ENCODE data around the gene FBXO42. TPM values are rescaled to one million over a fixed set of nuclear protein-coding genes. Genes with fewer than 3 reads are reported as not detected.
A peak's percentile ranks its signal among the peaks of the same experiment; 100 is the strongest.

Gene FBXO42
- total RNA-seq, 4 donors from 2014 or later: 22.0 to 52.6 (median 35.3) TPM

GRCh38 chr1:16212251-16212961 is 139.9 kb downstream of the FBXO42 start, which contains the start of gene ARHGEF19:
Gene ARHGEF19 (minus strand): TSS chr1:16212652. CDS start chr1:16209054, 3,598 bp downstream.
- Histone ChIP-seq H3K36me3 (no peaks in the 10 kb centered on the region), H3K9me3 (no peaks in the 10 kb centered on the region), H3K4me1 (peaks cover 6 to 23% (median 19%) of the 10 kb centered on the region in 4 donors), H3K27me3 (peaks cover 0 to 5% (median 0%) of the 10 kb centered on the region in 4 donors), H3K4me3 (no peak within 1 kb of the TSS), H3K27ac (replicated peaks in 1 of 4) (no peak within 1 kb of the TSS)
- no peak for DNase-seq (ENCODE audit: extremely low spot score)
- TF ChIP-seq EP300 (IDR thresholded peaks at IDR 0.05): no peak
- no peak for TF ChIP-seq CTCF (IDR thresholded peaks at IDR 0.05)
- no peak for TF ChIP-seq POLR2AphosphoS5 (IDR thresholded peaks at IDR 0.05)
- TF ChIP-seq POLR2A (IDR thresholded peaks at IDR 0.05; ENCODE audit: low read depth): no peak
- 18% methylated on average over 6 of the region's 14 CpGs for WGBS
- intact Hi-C loops (cut with DNase I): no loop called here

- no peak overlapping the region for H3K27ac ChIP-seq (replicated peaks in 1 of 4)
- H3K9me3 ChIP-seq: no peaks in the 10 kb centered on the region
- whole genome bisulfite sequencing: 97% methylated on average over 6 of the region's 6 CpGs
- H3K4me1 ChIP-seq: peaks cover 8 to 23% (median 19%) of the 10 kb centered on the region in 4 donors
- TF ChIP-seq POLR2A (IDR thresholded peaks at IDR 0.05; ENCODE audit: low read depth) (no peak), EP300 (IDR thresholded peaks at IDR 0.05) (no peak), POLR2AphosphoS5 (IDR thresholded peaks at IDR 0.05) (no peak), CTCF (IDR thresholded peaks at IDR 0.05) (no peak)
- peaks cover 0 to 5% (median 0%) of the 10 kb centered on the region in 4 donors for H3K27me3 ChIP-seq
- no peak for DNase-seq (ENCODE audit: extremely low spot score)
- no peaks in the 10 kb centered on the region for H3K36me3 ChIP-seq
- intact Hi-C loops (cut with DNase I): no loop called here
- H3K4me3 ChIP-seq: no peak overlapping the region
Observed at GRCh38 chr1:16211824-16212223, 140.5 kb downstream of the FBXO42 start.

GRCh38 chr1:16210581-16210980 is 141.7 kb downstream of the FBXO42 start:
- H3K36me3 ChIP-seq: no peaks in the 10 kb centered on the region
- intact Hi-C loops (cut with DNase I): no loop called here
- TF ChIP-seq EP300 (IDR thresholded peaks at IDR 0.05): no peak
- no peak for TF ChIP-seq CTCF (IDR thresholded peaks at IDR 0.05)
- TF ChIP-seq POLR2AphosphoS5 (IDR thresholded peaks at IDR 0.05): no peak
- no peak for TF ChIP-seq POLR2A (IDR thresholded peaks at IDR 0.05; ENCODE audit: low read depth)
- H3K9me3 ChIP-seq: no peaks in the 10 kb centered on the region
- no peak overlapping the region for H3K4me3 ChIP-seq
- WGBS: 92% methylated on average over 4 of the region's 4 CpGs
- DNase-seq (ENCODE audit: extremely low spot score): no peak
- H3K27me3 ChIP-seq: no peaks in the 10 kb centered on the region
- peaks cover 10 to 22% (median 17%) of the 10 kb centered on the region in 4 donors for H3K4me1 ChIP-seq
- no peak overlapping the region for H3K27ac ChIP-seq (replicated peaks in 1 of 4)

- intact Hi-C loops (cut with DNase I): loop anchor here (5.0 kb wide), 2 partner anchors 37 to 152 kb away; no protein-coding TSS in a partner anchor
- 94% methylated on average over 3 of the region's 11 CpGs for WGBS
- DNase-seq (ENCODE audit: extremely low spot score): no peak
- Histone ChIP-seq H3K9me3 (no peaks in the 10 kb centered on the region), H3K27me3 (no peaks in the 10 kb centered on the region), H3K27ac (replicated peaks in 1 of 4) (no peak overlapping the region), H3K36me3 (no peaks in the 10 kb centered on the region), H3K4me1 (peaks cover 10 to 27% (median 23%) of the 10 kb centered on the region in 4 donors), H3K4me3 (peak overlapping the region in 1 of 4 donors; percentile 18)
- TF ChIP-seq POLR2A (IDR thresholded peaks at IDR 0.05; ENCODE audit: low read depth) (no peak), POLR2AphosphoS5 (IDR thresholded peaks at IDR 0.05) (no peak), CTCF (IDR thresholded peaks at IDR 0.05) (no peak), EP300 (IDR thresholded peaks at IDR 0.05) (no peak)
Observed at GRCh38 chr1:16209847-16210407, 142.4 kb downstream of the FBXO42 start.

All from esophagus muscularis mucosa (tissue), 4 donors.